Measurements from ENCODE around the gene AFF2.

Gene AFF2

GRCh38 chrX:148813967-148814366 is 313.6 kb downstream of the AFF2 start:
- TF ChIP-seq CTCF (IDR thresholded peaks at IDR 0.05; ENCODE audit: low read depth, low read length) = no peak
- DNase-seq (ENCODE audit: extremely low read depth, low read depth) = no peak

- DNase-seq (ENCODE audit: extremely low read depth, low read depth) = no peak
- no peak for TF ChIP-seq CTCF (IDR thresholded peaks at IDR 0.05; ENCODE audit: low read depth, low read length)
Measured at GRCh38 chrX:148815218-148815961, 315.0 kb downstream of the AFF2 start.

DNA sequence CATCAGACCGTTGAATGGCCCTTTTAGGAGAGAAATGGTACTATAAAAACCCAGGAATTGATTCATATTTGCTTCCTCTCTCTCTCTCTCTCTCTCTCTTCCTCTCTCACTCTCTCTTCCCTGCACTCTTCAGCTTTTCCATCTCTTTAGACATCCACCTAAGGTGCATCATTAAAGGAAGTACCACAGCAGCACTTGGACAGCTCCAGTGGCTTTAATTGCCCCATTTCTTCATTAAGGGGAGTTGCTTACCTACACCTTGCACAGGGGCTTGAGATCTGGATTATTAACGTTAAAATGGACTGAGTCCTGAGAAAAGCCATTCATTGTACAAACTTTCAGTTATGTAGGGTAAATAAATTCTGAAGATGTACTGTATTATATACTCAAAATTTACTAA is 323.6 kb downstream of the AFF2 start:
- DNase-seq (ENCODE audit: extremely low read depth, low read depth) = no peak
- TF ChIP-seq CTCF (IDR thresholded peaks at IDR 0.05; ENCODE audit: low read depth, low read length) = no peak

DNA sequence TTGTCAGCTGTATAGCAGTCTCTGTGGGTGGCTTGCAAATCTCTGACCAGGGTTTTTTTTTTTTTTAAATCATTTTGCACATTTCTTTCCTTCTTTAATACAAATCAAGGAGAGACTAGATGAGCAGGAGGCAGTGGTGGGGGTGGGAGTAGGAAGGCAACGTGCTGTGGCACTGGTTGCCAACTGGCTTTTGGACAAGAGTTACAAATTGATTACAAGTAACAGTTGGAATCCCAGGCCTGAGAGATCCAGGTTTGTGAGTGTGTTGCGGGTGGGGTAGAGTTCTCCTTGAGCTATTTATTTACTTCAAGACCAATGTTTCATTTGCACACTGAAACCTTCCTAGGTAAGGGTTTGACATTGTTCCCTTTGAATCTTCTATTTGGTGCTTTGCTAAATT is 325.3 kb downstream of the AFF2 start:
- no peak for TF ChIP-seq CTCF (IDR thresholded peaks at IDR 0.05; ENCODE audit: low read depth, low read length)
- DNase-seq (ENCODE audit: extremely low read depth, low read depth) = no peak

- no peak for DNase-seq (ENCODE audit: extremely low read depth, low read depth)
- TF ChIP-seq CTCF (IDR thresholded peaks at IDR 0.05; ENCODE audit: low read depth, low read length) = no peak
Measured at GRCh38 chrX:148836741-148837140, 336.3 kb downstream of the AFF2 start.

DNA sequence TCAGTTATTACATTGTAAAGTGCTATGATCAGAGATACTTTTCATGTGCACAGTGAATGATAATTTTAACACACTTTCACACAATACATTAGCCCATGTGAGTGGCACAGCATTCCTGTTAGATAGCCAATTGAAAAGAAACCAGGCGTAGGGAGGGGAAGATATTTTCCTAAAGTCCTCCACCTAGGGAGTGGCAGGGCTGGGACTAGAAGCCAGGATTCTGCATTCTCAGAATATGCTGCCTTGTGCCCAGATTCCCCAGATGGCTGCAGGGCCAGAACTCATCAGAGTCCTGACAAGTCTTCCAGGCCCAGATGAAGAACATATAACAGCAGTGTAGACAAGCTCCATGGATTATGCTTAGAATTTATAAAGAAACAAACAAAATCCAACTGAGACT is 350.2 kb downstream of the AFF2 start:
- DNase-seq (ENCODE audit: extremely low read depth, low read depth) = no peak
- TF ChIP-seq CTCF (IDR thresholded peaks at IDR 0.05; ENCODE audit: low read depth, low read length) = no peak

GRCh38 chrX:148854306-148854705 is 353.9 kb downstream of the AFF2 start:
- TF ChIP-seq CTCF (IDR thresholded peaks at IDR 0.05; ENCODE audit: low read depth, low read length) = no peak
- no peak for DNase-seq (ENCODE audit: extremely low read depth, low read depth)

Data from AG09319 (cell line).